HepG2 (cell line): ENCODE data around the gene DCTN2.

Experiments used
- CCDC6 ChIP-seq: sonication (generic); formaldehyde crosslinking; IDR thresholded peaks from 2 replicates; pipeline ENCODE4 v1.8.1; 2022; ENCODE audit warnings: mild to moderate bottlenecking, missing genetic modification reagents, moderate library complexity
- EZH2 ChIP-seq: conservative IDR thresholded peaks from 2 replicates; pipeline ENCODE4 v1.6.1; 2012; ENCODE audit warnings: mild to moderate bottlenecking, low read depth, low read length, moderate library complexity
- HDAC1 ChIP-seq: sonication (generic); formaldehyde crosslinking; IDR thresholded peaks from 2 replicates; pipeline ENCODE4 v1.5.1; 2020; ENCODE audit warnings: mild to moderate bottlenecking, missing genetic modification reagents
- KAT7 ChIP-seq: IDR thresholded peaks from 2 replicates; pipeline ENCODE4 v1.6.1; 2018; ENCODE audit warnings: borderline replicate concordance, missing compliant biosample characterization
- NCOR1 ChIP-seq: fragments of 200-600 bp; sonication (generic); IDR thresholded peaks from 2 replicates; pipeline ENCODE4 v1.7.0; 2017; ENCODE audit warnings: antibody characterized with exemption, low read length, borderline replicate concordance
- NFYB ChIP-seq: sonication (generic); formaldehyde crosslinking; IDR thresholded peaks from 2 replicates; pipeline ENCODE4 v1.4.0; 2020; ENCODE audit warnings: missing genetic modification reagents
- RAD21 ChIP-seq: fragments of 450-650 bp; formaldehyde crosslinking; IDR thresholded peaks from 2 replicates; pipeline ENCODE4 v1.5.0; 2020; ENCODE audit warnings: mild to moderate bottlenecking
- RAD51 ChIP-seq: fragments of 450-650 bp; IDR thresholded peaks from 2 replicates; pipeline ENCODE4 v1.6.1; 2016; ENCODE audit warnings: borderline replicate concordance
- SATB2 ChIP-seq: sonication (generic); formaldehyde crosslinking; IDR thresholded peaks from 2 replicates; pipeline ENCODE4 v1.5.0; 2020; ENCODE audit warnings: missing genetic modification reagents
- SRSF9 ChIP-seq: fragments of 200-400 bp; formaldehyde crosslinking; IDR thresholded peaks from 2 replicates; pipeline ENCODE4 v1.6.1; 2018; ENCODE audit warnings: borderline replicate concordance, mild to moderate bottlenecking, low read depth, low read length; ENCODE audit not compliant: insufficient read depth, poor library complexity, severe bottlenecking
- SYNCRIP ChIP-seq: fragments of 200-400 bp; formaldehyde crosslinking; IDR thresholded peaks from 2 replicates; pipeline ENCODE4 v1.6.1; 2018; ENCODE audit warnings: mild to moderate bottlenecking, low read depth, low read length; ENCODE audit not compliant: insufficient read depth
- XBP1 ChIP-seq: sonication (generic); formaldehyde crosslinking; IDR thresholded peaks from 2 replicates; pipeline ENCODE4 v1.5.0; 2020; ENCODE audit warnings: missing genetic modification reagents
- TF ChIP-seq, protein P1 (sequence below): sonication (generic); formaldehyde crosslinking; IDR thresholded peaks from 2 replicates; pipeline ENCODE4 v1.5.0; 2020; ENCODE audit warnings: mild to moderate bottlenecking, missing genetic modification reagents, moderate library complexity
- TF ChIP-seq, protein P2 (sequence below): sonication (generic); formaldehyde crosslinking; IDR thresholded peaks from 2 replicates; pipeline ENCODE4 v1.4.0; 2020; ENCODE audit warnings: mild to moderate bottlenecking, missing genetic modification reagents

DNA sequence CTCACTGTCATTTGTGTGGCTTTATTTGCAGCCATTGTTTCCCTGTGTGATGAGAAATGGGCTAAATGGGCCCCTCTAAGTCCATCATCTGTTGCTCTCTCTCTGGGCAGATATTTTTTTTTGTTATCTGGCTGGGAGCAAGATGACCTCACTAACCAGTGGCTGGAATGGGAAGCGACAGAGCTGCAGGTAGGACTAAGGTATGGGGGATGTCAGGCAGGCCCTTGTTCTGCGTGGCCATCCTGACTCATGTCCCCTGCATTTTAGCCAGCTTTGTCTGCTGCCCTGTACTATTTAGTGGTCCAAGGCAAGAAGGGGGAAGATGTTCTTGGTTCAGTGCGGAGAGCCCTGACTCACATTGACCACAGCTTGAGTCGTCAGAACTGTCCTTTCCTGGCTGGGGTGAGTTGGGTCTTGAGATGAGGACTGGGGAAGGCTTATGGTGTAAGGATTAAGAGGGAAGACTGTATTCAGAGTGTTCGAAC, 57.8 kb downstream of the DCTN2 start:
- TF ChIP-seq EZH2 = no peak
- no peak for TF ChIP-seq NCOR1
- no peak for TF ChIP-seq SATB2 (CRISPR knock-in tag)
- TF ChIP-seq, protein P1, sequence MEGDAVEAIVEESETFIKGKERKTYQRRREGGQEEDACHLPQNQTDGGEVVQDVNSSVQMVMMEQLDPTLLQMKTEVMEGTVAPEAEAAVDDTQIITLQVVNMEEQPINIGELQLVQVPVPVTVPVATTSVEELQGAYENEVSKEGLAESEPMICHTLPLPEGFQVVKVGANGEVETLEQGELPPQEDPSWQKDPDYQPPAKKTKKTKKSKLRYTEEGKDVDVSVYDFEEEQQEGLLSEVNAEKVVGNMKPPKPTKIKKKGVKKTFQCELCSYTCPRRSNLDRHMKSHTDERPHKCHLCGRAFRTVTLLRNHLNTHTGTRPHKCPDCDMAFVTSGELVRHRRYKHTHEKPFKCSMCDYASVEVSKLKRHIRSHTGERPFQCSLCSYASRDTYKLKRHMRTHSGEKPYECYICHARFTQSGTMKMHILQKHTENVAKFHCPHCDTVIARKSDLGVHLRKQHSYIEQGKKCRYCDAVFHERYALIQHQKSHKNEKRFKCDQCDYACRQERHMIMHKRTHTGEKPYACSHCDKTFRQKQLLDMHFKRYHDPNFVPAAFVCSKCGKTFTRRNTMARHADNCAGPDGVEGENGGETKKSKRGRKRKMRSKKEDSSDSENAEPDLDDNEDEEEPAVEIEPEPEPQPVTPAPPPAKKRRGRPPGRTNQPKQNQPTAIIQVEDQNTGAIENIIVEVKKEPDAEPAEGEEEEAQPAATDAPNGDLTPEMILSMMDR (CRISPR knock-in tag) = no peak
- TF ChIP-seq RAD51 = no peak
- TF ChIP-seq XBP1 (CRISPR knock-in tag) = no peak
- TF ChIP-seq CCDC6 (CRISPR knock-in tag) = no peak
- TF ChIP-seq, protein P2, sequence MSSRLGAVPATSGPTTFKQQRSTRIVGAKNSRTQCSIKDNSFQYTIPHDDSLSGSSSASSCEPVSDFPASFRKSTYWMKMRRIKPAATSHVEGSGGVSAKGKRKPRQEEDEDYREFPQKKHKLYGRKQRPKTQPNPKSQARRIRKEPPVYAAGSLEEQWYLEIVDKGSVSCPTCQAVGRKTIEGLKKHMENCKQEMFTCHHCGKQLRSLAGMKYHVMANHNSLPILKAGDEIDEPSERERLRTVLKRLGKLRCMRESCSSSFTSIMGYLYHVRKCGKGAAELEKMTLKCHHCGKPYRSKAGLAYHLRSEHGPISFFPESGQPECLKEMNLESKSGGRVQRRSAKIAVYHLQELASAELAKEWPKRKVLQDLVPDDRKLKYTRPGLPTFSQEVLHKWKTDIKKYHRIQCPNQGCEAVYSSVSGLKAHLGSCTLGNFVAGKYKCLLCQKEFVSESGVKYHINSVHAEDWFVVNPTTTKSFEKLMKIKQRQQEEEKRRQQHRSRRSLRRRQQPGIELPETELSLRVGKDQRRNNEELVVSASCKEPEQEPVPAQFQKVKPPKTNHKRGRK (CRISPR knock-in tag) = no peak
- no peak for TF ChIP-seq NFYB (CRISPR knock-in tag)
- TF ChIP-seq SRSF9 = no peak
- TF ChIP-seq SYNCRIP = no peak
- TF ChIP-seq RAD21 (CRISPR knock-in tag) = no peak
- no peak for TF ChIP-seq HDAC1 (CRISPR knock-in tag)
- no peak for TF ChIP-seq KAT7 (CRISPR knock-in tag)
